ENCODE results near the gene IGHMBP2. TPM values are rescaled to one million over a fixed set of nuclear protein-coding genes. Genes with fewer than 3 reads are reported as not detected.
"Not testable (repeated sequence)": the region's sequence is repeated elsewhere in the genome, so short reads cannot be mapped to it uniquely, and the experiment has no call there.

The IGHMBP2 gene
- polyA plus RNA-seq, 2 donors, result 10.9 to 22.3 TPM

DNA sequence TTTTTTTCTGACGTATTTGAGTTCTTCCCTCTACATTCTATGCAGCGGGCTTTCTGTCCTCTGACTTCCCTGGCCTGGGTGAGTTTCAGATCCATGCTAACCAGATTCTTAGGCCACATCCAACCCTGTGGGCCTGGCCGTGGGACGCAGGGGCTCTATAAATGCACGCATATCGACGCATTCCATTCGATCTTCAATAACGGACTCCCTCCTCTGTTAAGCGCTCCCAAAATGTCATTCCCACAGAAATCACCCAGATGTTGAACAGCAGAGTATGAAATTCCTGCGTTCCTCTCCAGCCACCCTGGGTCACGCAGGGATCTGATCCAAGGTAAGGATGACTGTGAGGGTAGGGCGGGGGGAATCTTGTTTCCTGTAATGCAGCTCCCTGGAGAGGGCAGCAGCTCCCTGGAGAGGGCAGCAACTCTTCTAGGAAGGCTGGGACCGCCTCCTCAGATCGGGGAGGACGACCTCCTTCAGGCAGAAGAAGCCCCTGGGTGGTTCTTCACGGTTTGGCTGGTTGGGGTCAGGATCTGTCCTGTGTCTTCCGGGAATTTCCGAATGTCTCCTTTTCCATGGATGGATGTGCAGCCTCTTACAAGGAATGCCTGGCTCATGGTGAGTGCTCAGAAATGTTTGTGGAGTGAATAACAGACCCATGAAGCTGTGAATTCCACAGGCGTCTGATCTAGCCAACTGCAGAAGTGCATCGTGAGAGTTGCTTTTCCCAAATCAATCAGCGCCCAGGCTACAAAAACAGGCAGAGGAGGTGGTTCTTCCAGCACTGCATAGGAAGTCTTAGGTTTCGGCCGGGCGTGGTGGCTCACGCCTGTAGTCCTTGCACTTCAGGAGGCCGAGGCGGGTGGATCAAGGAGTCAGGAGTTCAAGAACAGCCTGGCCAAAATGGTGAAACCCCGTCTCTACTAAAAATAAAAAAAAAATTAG lies 64.9 kb downstream of the IGHMBP2 start:
- no peak overlapping the region for H3K4me3 ChIP-seq (ENCODE audit: low read depth in 1 of 2, low read length in 2 of 2)
- no peaks in the 10 kb centered on the region for H3K9me3 ChIP-seq (ENCODE audit: control insufficient read depth in 2 of 2, insufficient read depth in 1 of 2, low read depth in 1 of 2, low read length in 1 of 2)
- 70 to 73% methylated on average over 29 of the region's 29 CpGs for WGBS, 2 donors
- H3K27me3 ChIP-seq (ENCODE audit: control insufficient read depth in 1 of 2, insufficient read depth in 2 of 2, low read length in 2 of 2), result no peaks in the 10 kb centered on the region
- H3K27ac ChIP-seq (ENCODE audit: low read depth in 2 of 2, low read length in 1 of 2), result no peak overlapping the region
- H3K4me1 ChIP-seq (ENCODE audit: control insufficient read depth in 2 of 2, insufficient read depth in 2 of 2, low read length in 1 of 2), result no peaks in the 10 kb centered on the region
- no peaks in the 10 kb centered on the region for H3K36me3 ChIP-seq (ENCODE audit: control insufficient read depth in 2 of 2, insufficient read depth in 2 of 2, low read length in 1 of 2)

DNA sequence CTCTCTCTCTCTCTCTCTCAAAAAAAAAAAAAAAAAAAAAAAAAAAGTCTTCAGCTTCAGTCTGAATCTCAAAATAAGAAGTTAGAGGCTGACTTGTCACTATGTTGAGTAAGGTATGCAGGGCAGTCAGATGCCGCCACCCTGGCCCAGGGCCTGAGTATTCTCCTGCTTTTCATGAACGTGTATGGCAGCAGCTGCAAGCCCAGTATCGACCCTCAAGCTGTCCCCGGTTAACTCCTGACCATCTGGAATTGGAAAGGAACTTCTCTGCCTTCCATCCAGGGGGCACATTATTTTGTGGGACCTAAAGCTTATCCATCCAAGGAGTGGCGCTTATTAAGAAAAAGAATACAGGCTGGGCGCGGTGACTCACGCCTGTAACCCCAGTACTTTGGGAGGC lies 65.7 kb downstream of the IGHMBP2 start:
- WGBS, 2 donors, result 69 to 74% methylated on average over 8 of the region's 8 CpGs
- Histone ChIP-seq H3K9me3 (ENCODE audit: control insufficient read depth in 2 of 2, insufficient read depth in 1 of 2, low read depth in 1 of 2, low read length in 1 of 2) (no peaks in the 10 kb centered on the region), H3K4me3 (ENCODE audit: low read depth in 1 of 2, low read length in 2 of 2) (no peak overlapping the region), H3K27ac (ENCODE audit: low read depth in 2 of 2, low read length in 1 of 2) (no peak overlapping the region), H3K4me1 (ENCODE audit: control insufficient read depth in 2 of 2, insufficient read depth in 2 of 2, low read length in 1 of 2) (no peaks in the 10 kb centered on the region), H3K27me3 (ENCODE audit: control insufficient read depth in 1 of 2, insufficient read depth in 2 of 2, low read length in 2 of 2) (no peaks in the 10 kb centered on the region), H3K36me3 (ENCODE audit: control insufficient read depth in 2 of 2, insufficient read depth in 2 of 2, low read length in 1 of 2) (no peaks in the 10 kb centered on the region)

DNA sequence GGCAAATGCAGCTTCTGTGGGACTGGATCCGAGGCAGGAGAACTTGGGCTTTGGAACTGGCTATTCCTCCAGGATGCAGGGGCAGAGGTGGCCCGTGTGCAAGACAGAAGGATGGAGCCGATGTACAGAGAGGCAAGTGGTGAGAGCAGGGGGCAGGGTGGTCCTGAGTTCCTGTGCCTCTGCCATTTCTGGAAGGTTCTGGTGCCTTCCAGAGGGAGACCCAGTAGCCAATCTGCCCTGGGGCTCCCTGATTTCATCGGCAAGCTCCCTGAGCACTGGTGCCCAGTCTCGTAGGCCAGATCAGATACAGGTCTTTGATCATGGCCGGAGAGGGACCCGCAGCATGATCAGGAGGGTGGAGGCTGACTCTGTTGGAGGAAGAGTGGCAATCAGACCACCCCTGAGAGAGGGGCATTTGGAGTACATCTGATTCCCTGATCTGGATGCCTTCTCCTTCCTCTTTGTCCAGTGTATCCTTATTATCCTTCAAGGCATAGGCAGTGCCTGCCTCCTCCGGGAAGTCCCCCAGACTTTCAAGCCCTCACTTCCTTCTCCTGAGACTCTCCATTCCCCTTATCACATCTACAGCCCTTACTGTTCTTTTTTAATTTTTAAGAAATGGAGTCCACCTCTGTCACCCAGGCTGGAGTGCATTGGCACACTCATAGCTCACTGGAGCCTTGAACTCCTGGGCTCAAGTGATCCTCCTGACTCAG lies 67.4 kb downstream of the IGHMBP2 start:
- Histone ChIP-seq H3K4me3 (ENCODE audit: low read depth in 1 of 2, low read length in 2 of 2) (no peak overlapping the region), H3K27me3 (ENCODE audit: control insufficient read depth in 1 of 2, insufficient read depth in 2 of 2, low read length in 2 of 2) (no peaks in the 10 kb centered on the region), H3K27ac (ENCODE audit: low read depth in 2 of 2, low read length in 1 of 2) (no peak overlapping the region), H3K9me3 (ENCODE audit: control insufficient read depth in 2 of 2, insufficient read depth in 1 of 2, low read depth in 1 of 2, low read length in 1 of 2) (no peaks in the 10 kb centered on the region), H3K36me3 (ENCODE audit: control insufficient read depth in 2 of 2, insufficient read depth in 2 of 2, low read length in 1 of 2) (no peaks in the 10 kb centered on the region), H3K4me1 (ENCODE audit: control insufficient read depth in 2 of 2, insufficient read depth in 2 of 2, low read length in 1 of 2) (no peaks in the 10 kb centered on the region)
- WGBS, 2 donors, result 80% methylated on average over 8 of the region's 8 CpGs

DNA sequence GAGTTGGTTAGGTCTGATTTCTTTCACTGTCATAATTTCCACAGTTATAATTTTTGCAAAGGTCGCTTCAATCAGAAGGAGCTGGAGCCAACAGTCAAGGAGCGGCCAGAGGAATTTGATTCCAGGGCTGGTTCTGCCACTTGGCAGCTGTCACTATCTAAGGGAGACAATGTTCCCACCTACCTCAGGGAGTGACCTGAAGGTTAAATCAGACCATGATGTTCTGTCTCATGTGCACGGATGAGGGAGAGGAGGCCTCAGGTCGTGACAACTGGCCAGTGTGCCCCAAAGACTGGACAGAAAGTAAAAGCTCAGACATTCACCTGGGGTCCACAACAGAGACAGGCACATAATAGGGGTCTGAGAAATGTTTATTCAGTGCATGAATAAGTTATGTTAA lies 69.5 kb downstream of the IGHMBP2 start:
- Histone ChIP-seq H3K4me1 (ENCODE audit: control insufficient read depth in 2 of 2, insufficient read depth in 2 of 2, low read length in 1 of 2) (no peaks in the 10 kb centered on the region), H3K27me3 (ENCODE audit: control insufficient read depth in 1 of 2, insufficient read depth in 2 of 2, low read length in 2 of 2) (no peaks in the 10 kb centered on the region), H3K4me3 (ENCODE audit: low read depth in 1 of 2, low read length in 2 of 2) (no peak overlapping the region), H3K9me3 (ENCODE audit: control insufficient read depth in 2 of 2, insufficient read depth in 1 of 2, low read depth in 1 of 2, low read length in 1 of 2) (no peaks in the 10 kb centered on the region), H3K27ac (ENCODE audit: low read depth in 2 of 2, low read length in 1 of 2) (no peak overlapping the region), H3K36me3 (ENCODE audit: control insufficient read depth in 2 of 2, insufficient read depth in 2 of 2, low read length in 1 of 2) (no peaks in the 10 kb centered on the region)
- 51 to 72% methylated on average over 4 of the region's 4 CpGs for WGBS, 2 donors

DNA sequence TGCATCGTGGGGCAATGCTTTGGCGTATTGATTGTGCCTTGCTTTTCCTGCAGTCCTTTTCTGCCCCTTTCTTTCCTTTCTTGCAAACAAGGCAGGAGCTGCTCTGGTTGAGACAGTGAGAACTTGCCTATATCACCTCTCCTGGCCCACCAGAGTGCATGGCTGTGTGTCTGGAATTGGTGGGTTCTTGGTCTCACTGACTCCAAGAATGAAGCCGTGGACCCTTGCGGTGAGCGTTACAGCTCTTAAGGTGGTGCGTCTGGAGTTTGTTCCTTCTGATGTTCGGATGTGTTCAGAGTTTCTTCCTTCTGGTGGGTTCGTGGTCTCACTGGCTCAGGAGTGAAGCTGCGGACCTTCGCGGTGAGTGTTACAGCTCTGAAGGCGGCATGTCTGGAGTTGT lies 70.0 kb downstream of the IGHMBP2 start:
- H3K9me3 ChIP-seq (ENCODE audit: control insufficient read depth in 2 of 2, insufficient read depth in 1 of 2, low read depth in 1 of 2, low read length in 1 of 2); H3K27ac ChIP-seq (ENCODE audit: low read depth in 2 of 2, low read length in 1 of 2); H3K4me1 ChIP-seq (ENCODE audit: control insufficient read depth in 2 of 2, insufficient read depth in 2 of 2, low read length in 1 of 2); H3K36me3 ChIP-seq (ENCODE audit: control insufficient read depth in 2 of 2, insufficient read depth in 2 of 2, low read length in 1 of 2); H3K4me3 ChIP-seq (ENCODE audit: low read depth in 1 of 2, low read length in 2 of 2); H3K27me3 ChIP-seq (ENCODE audit: control insufficient read depth in 1 of 2, insufficient read depth in 2 of 2, low read length in 2 of 2): not testable (repeated sequence)
- WGBS, 2 donors, result 91 to 94% methylated on average over 12 of the region's 12 CpGs

DNA sequence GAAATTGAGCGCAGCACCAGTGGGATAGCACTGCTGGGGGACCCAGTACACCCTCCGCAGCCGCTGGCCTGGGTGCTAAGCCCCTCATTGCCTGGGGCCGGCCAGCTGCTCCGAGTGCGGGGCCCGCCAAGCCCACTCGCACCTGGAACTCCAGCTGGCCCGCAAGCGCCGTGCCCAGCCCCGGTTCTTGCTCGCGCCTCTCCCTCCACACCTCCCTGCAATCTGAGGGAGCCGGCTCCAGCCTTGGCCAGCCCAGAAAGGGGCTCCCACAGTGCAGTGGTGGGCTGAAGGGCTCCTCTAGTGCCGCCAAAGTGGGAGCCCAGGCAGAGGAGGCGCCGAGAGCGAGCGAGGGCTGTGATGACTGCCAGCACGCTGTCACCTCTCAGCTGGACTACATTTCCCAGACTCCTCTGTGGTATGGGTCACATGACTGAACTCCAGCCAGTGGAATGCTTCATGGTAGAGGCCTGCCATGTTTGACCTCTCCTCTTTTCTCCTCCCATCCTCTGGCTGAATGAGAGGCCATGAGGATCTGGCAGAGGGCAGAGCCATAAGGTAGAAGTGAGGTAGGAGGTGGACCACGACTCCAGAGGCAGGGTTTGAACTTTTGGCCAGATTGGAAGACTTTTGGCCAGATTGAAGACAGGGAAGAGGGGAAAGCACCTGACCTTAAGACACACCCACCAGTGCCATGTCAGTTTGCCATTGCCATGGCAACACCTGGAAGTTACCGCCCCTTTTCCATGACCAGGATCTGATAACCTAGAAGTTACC lies 70.9 kb downstream of the IGHMBP2 start:
- H3K36me3 ChIP-seq (ENCODE audit: control insufficient read depth in 2 of 2, insufficient read depth in 2 of 2, low read length in 1 of 2), result no peaks in the 10 kb centered on the region
- H3K27ac ChIP-seq (ENCODE audit: low read depth in 2 of 2, low read length in 1 of 2), result no peak overlapping the region
- no peaks in the 10 kb centered on the region for H3K4me1 ChIP-seq (ENCODE audit: control insufficient read depth in 2 of 2, insufficient read depth in 2 of 2, low read length in 1 of 2)
- no peaks in the 10 kb centered on the region for H3K9me3 ChIP-seq (ENCODE audit: control insufficient read depth in 2 of 2, insufficient read depth in 1 of 2, low read depth in 1 of 2, low read length in 1 of 2)
- no peak overlapping the region for H3K4me3 ChIP-seq (ENCODE audit: low read depth in 1 of 2, low read length in 2 of 2)
- no peaks in the 10 kb centered on the region for H3K27me3 ChIP-seq (ENCODE audit: control insufficient read depth in 1 of 2, insufficient read depth in 2 of 2, low read length in 2 of 2)
- 91 to 92% methylated on average over 21 to 23 of the region's 23 CpGs for WGBS, 2 donors

DNA sequence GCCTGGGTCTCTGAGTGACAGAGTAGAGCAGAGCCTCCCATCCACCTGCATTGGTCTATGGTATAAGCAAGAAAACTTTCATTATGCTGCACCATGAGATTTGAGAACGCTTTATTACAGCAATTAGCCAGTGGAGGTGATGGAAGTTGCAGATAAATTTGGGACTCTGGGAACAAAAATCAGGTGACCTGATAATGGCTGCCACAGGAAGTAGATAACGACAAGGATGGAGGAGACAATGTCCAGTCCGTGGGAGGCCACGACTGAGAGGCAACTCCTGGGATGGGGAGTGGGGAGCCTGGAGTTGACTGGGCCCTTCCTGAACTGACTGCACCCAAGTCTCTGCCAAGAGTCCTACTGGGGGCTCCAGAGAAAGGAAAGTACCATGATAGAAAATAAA lies 72.4 kb downstream of the IGHMBP2 start:
- no peaks in the 10 kb centered on the region for H3K27me3 ChIP-seq (ENCODE audit: control insufficient read depth in 1 of 2, insufficient read depth in 2 of 2, low read length in 2 of 2)
- WGBS, 2 donors, result 62 to 74% methylated on average over 4 of the region's 4 CpGs
- no peak overlapping the region for H3K27ac ChIP-seq (ENCODE audit: low read depth in 2 of 2, low read length in 1 of 2)

DNA sequence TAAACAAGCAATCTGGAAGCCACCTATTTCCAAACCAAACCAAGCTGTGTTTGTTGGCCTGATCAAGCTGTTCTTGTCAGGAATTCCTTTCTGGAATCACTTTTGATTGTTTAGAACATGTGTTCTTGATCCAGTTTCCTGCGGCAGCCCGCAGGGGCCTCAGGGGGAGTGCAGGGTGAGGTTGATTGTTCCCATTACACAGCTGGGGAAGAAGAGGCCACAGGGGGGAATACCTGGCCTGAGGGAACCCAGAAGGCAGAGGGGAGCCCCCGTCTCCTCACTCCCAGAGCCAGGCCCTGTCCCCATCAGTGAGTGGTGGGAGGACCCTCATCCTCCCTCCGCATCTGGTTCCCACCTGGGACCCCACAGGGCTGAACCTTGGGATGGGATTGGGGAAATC lies 72.9 kb downstream of the IGHMBP2 start:
- no peak overlapping the region for H3K27ac ChIP-seq (ENCODE audit: low read depth in 2 of 2, low read length in 1 of 2)
- H3K4me1 ChIP-seq (ENCODE audit: control insufficient read depth in 2 of 2, insufficient read depth in 2 of 2, low read length in 1 of 2), result no peaks in the 10 kb centered on the region
- WGBS, 2 donors, result 59 to 74% methylated on average over 4 of the region's 4 CpGs
- H3K9me3 ChIP-seq (ENCODE audit: control insufficient read depth in 2 of 2, insufficient read depth in 1 of 2, low read depth in 1 of 2, low read length in 1 of 2), result no peaks in the 10 kb centered on the region
- H3K27me3 ChIP-seq (ENCODE audit: control insufficient read depth in 1 of 2, insufficient read depth in 2 of 2, low read length in 2 of 2), result no peaks in the 10 kb centered on the region
- H3K4me3 ChIP-seq (ENCODE audit: low read depth in 1 of 2, low read length in 2 of 2), result no peak overlapping the region
- H3K36me3 ChIP-seq (ENCODE audit: control insufficient read depth in 2 of 2, insufficient read depth in 2 of 2, low read length in 1 of 2), result no peaks in the 10 kb centered on the region

More for the DNA sequence above, 72.4 kb downstream of the IGHMBP2 start:
- Histone ChIP-seq H3K9me3 (ENCODE audit: control insufficient read depth in 2 of 2, insufficient read depth in 1 of 2, low read depth in 1 of 2, low read length in 1 of 2) (no peaks in the 10 kb centered on the region), H3K4me3 (ENCODE audit: low read depth in 1 of 2, low read length in 2 of 2) (no peak overlapping the region), H3K36me3 (ENCODE audit: control insufficient read depth in 2 of 2, insufficient read depth in 2 of 2, low read length in 1 of 2) (no peaks in the 10 kb centered on the region), H3K4me1 (ENCODE audit: control insufficient read depth in 2 of 2, insufficient read depth in 2 of 2, low read length in 1 of 2) (no peaks in the 10 kb centered on the region)

DNA sequence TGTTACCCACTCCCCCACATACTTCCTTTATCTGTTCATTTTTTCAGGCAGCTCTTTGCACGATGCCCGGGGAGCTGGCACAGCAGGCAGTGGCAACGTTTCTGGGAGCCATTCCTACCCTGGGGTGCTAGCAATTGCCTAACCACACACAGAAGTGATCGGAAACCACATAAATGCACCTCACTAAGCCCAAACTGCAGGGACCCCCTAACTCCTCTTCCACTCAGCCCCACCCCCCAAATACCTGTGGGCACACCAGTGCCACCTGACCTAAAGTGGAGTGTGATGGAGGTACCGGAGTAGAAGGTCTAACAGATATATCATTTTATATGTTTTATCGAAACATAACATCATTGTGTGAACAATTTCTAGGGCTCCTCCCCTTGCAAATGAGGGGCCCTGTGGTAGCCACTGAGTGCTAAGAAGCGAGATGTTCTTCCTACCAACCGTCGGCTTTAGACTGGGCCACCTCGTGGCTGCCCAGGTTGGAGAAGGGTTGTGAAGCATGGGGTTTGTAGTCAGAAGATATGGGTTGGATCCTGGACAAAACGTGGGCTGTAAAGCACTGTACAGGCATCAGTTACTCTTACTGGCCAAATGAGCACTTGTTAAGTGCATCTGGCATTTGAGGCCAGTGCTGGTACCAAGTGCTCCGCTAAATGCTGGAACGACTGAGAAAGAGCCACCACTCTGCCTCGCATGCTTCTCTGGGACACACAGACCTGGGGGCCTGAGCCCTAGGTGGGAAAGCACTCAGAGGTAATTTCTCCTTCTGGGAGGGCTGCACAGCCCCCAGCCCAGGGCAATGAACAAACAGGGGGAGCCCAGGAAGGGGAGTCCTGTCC lies 74.3 kb downstream of the IGHMBP2 start:
- no peak overlapping the region for H3K27ac ChIP-seq (ENCODE audit: low read depth in 2 of 2, low read length in 1 of 2)
- 72 to 74% methylated on average over 14 of the region's 14 CpGs for WGBS, 2 donors
- no peaks in the 10 kb centered on the region for H3K27me3 ChIP-seq (ENCODE audit: control insufficient read depth in 1 of 2, insufficient read depth in 2 of 2, low read length in 2 of 2)
- no peaks in the 10 kb centered on the region for H3K9me3 ChIP-seq (ENCODE audit: control insufficient read depth in 2 of 2, insufficient read depth in 1 of 2, low read depth in 1 of 2, low read length in 1 of 2)
- H3K36me3 ChIP-seq (ENCODE audit: control insufficient read depth in 2 of 2, insufficient read depth in 2 of 2, low read length in 1 of 2), result no peaks in the 10 kb centered on the region
- no peak overlapping the region for H3K4me3 ChIP-seq (ENCODE audit: low read depth in 1 of 2, low read length in 2 of 2)
- H3K4me1 ChIP-seq (ENCODE audit: control insufficient read depth in 2 of 2, insufficient read depth in 2 of 2, low read length in 1 of 2), result no peaks in the 10 kb centered on the region
